HFF-Myc (cell line): Measurements from ENCODE around the gene CABLES1.

ENCODE experiments used
- DNase-seq: peaks from one replicate; pipeline ENCODE4 v3.0.0-alpha.2; 2011; ENCODE audit warnings: low read depth; ENCODE audit errors: extremely low read depth
- H3K4me3 ChIP-seq: replicated peaks from 2 replicates; pipeline ENCODE4 v1.5.1; 2011; ENCODE audit warnings: low read depth, mild to moderate bottlenecking, control low read depth, low read length
- CTCF ChIP-seq: IDR thresholded peaks from 2 replicates; pipeline ENCODE4 v1.5.1; 2012; ENCODE audit warnings: mild to moderate bottlenecking, low read depth, low read length, control low read depth; ENCODE audit errors: missing control alignments

Gene CABLES1

GRCh38 chr18:23114171-23114881, 21.0 kb upstream of the CABLES1 start:
- no peak for DNase-seq
- no peak for TF ChIP-seq CTCF
- H3K4me3 ChIP-seq: no peak overlapping the region

- no peak for TF ChIP-seq CTCF
- no peak for DNase-seq
- no peak overlapping the region for H3K4me3 ChIP-seq
Observed at GRCh38 chr18:23114911-23115310, 20.4 kb upstream of the CABLES1 start.

- peak; percentile 96 for DNase-seq
- no peak overlapping the region for H3K4me3 ChIP-seq
Observed at GRCh38 chr18:23115683-23116096, 19.6 kb upstream of the CABLES1 start.

GRCh38 chr18:23121133-23121532, 14.2 kb upstream of the CABLES1 start:
- no peak for TF ChIP-seq CTCF
- no peak overlapping the region for H3K4me3 ChIP-seq

More at GRCh38 chr18:23115683-23116096, 19.6 kb upstream of the CABLES1 start:
- TF ChIP-seq CTCF: no peak

GRCh38 chr18:23122334-23123229, 12.7 kb upstream of the CABLES1 start:
- H3K4me3 ChIP-seq: no peak overlapping the region
- DNase-seq: no peak
- TF ChIP-seq CTCF: no peak

More at GRCh38 chr18:23121133-23121532, 14.2 kb upstream of the CABLES1 start:
- no peak for DNase-seq

- H3K4me3 ChIP-seq: no peak overlapping the region
Observed at GRCh38 chr18:23126376-23127056, 8.8 kb upstream of the CABLES1 start.

More at GRCh38 chr18:23126376-23127056, 8.8 kb upstream of the CABLES1 start:
- no peak for TF ChIP-seq CTCF
- DNase-seq: no peak
